ENCODE measurements around the gene CDC42. TPM values are rescaled to one million over a fixed set of nuclear protein-coding genes. Genes with fewer than 3 reads are reported as not detected.
"Not testable (repeated sequence)": the region's sequence is repeated elsewhere in the genome, so short reads cannot be mapped to it uniquely, and the experiment has no call there.

The CDC42 gene
- total RNA-seq, 1 donor from 2014 or later: 339 TPM

- no peak for DNase-seq (ENCODE audit: low read depth)
- H3K4me3 ChIP-seq (ENCODE audit: low read depth, low read length): no peak overlapping the region
- TF ChIP-seq CTCF (conservative IDR thresholded peaks at IDR 0.05; ENCODE audit: low read depth, low read length): no peak
Measured at GRCh38 chr1:22031214-22031962, 21.1 kb upstream of the CDC42 start.

GRCh38 chr1:22034834-22035233, 17.7 kb upstream of the CDC42 start:
- H3K4me3 ChIP-seq (ENCODE audit: low read depth, low read length); DNase-seq (ENCODE audit: low read depth): not testable (repeated sequence)

GRCh38 chr1:22037520-22037919, 15.0 kb upstream of the CDC42 start:
- H3K4me3 ChIP-seq (ENCODE audit: low read depth, low read length): no peak overlapping the region
- no peak for TF ChIP-seq CTCF (conservative IDR thresholded peaks at IDR 0.05; ENCODE audit: low read depth, low read length)
- no peak for DNase-seq (ENCODE audit: low read depth)

- TF ChIP-seq CTCF (conservative IDR thresholded peaks at IDR 0.05; ENCODE audit: low read depth, low read length): no peak
- no peak overlapping the region for H3K4me3 ChIP-seq (ENCODE audit: low read depth, low read length)
- no peak for DNase-seq (ENCODE audit: low read depth)
Measured at GRCh38 chr1:22038036-22038435, 14.5 kb upstream of the CDC42 start.

- H3K4me3 ChIP-seq (ENCODE audit: low read depth, low read length): no peak overlapping the region
- DNase-seq (ENCODE audit: low read depth): no peak
- peak; percentile 9 for TF ChIP-seq CTCF (conservative IDR thresholded peaks at IDR 0.05; ENCODE audit: low read depth, low read length)
Measured at GRCh38 chr1:22039594-22040285, 12.8 kb upstream of the CDC42 start.

- no peak for TF ChIP-seq CTCF (conservative IDR thresholded peaks at IDR 0.05; ENCODE audit: low read depth, low read length)
- DNase-seq (ENCODE audit: low read depth): no peak
- no peak overlapping the region for H3K4me3 ChIP-seq (ENCODE audit: low read depth, low read length)
Measured at GRCh38 chr1:22040286-22040623, 12.3 kb upstream of the CDC42 start.

GRCh38 chr1:22041505-22041904, 11.0 kb upstream of the CDC42 start:
- no peak overlapping the region for H3K4me3 ChIP-seq (ENCODE audit: low read depth, low read length)
- no peak for TF ChIP-seq CTCF (conservative IDR thresholded peaks at IDR 0.05; ENCODE audit: low read depth, low read length)
- DNase-seq (ENCODE audit: low read depth): no peak

All from epithelial cell of proximal tubule (primary cell).